Measurements from ENCODE around the gene ARL10.

Gene ARL10

GRCh38 chr5:176388444-176389134 lies 23.3 kb downstream of the ARL10 start, which contains the start of the genes HIGD2A and NOP16 (continued):
- TF ChIP-seq ZNF629 (tag by site-specific recombination; IDR thresholded peaks at IDR 0.05): peak; percentile 91
- no peak for TF ChIP-seq ZNF670 (tag by site-specific recombination; IDR thresholded peaks at IDR 0.05; ENCODE audit: low read depth)
- TF ChIP-seq ZNF658 (tag by site-specific recombination; IDR thresholded peaks at IDR 0.05): 0 out of 2 replicates have a peak, but pooled peaks have one; percentile 20
- TF ChIP-seq ATF2 (tag by site-specific recombination; IDR thresholded peaks at IDR 0.05; ENCODE audit: low read depth): no peak
- peak; percentile 89 for TF ChIP-seq ZSCAN30 (tag by site-specific recombination; IDR thresholded peaks at IDR 0.05)
- TF ChIP-seq GLI4 (tag by site-specific recombination; IDR thresholded peaks at IDR 0.05): peak; percentile 95; the same call in 1 of the 2 replicates
- peak; percentile 100 for TF ChIP-seq ZNF639 (tag by site-specific recombination; IDR thresholded peaks at IDR 0.05)
- no peak for TF ChIP-seq ZNF596 (tag by site-specific recombination; IDR thresholded peaks at IDR 0.05)
- peak; percentile 59 for TF ChIP-seq SCRT2 (tag by site-specific recombination; IDR thresholded peaks at IDR 0.05)
- TF ChIP-seq ZNF133 (tag by site-specific recombination; IDR thresholded peaks at IDR 0.05): no peak
- TF ChIP-seq KLF1 (tag by site-specific recombination; IDR thresholded peaks at IDR 0.05): peak; percentile 89
- TF ChIP-seq ZNF335 (tag by site-specific recombination; conservative IDR thresholded peaks at IDR 0.05): peak; percentile 99
- TF ChIP-seq ZNF2 (tag by site-specific recombination; IDR thresholded peaks at IDR 0.05): peak; percentile 98
- TF ChIP-seq ZNF394 (tag by site-specific recombination; IDR thresholded peaks at IDR 0.05; ENCODE audit: borderline replicate concordance): peak; percentile 91
- no peak for TF ChIP-seq ZNF157 (tag by site-specific recombination; IDR thresholded peaks at IDR 0.05)
- peak; percentile 85 for TF ChIP-seq ZBTB20 (tag by site-specific recombination; IDR thresholded peaks at IDR 0.05)
- peak; percentile 82 for TF ChIP-seq ZNF843 (tag by site-specific recombination; IDR thresholded peaks at IDR 0.05)
- no peak for TF ChIP-seq ZNF549 (tag by site-specific recombination; IDR thresholded peaks at IDR 0.05)
- no peak for TF ChIP-seq ZNF274 (IDR thresholded peaks at IDR 0.05; ENCODE audit: low read length)
- no peak for TF ChIP-seq ZNF274 (tag by site-specific recombination; IDR thresholded peaks at IDR 0.05; ENCODE audit: borderline replicate concordance)
- peak; percentile 92 for TF ChIP-seq ZNF10 (tag by site-specific recombination; IDR thresholded peaks at IDR 0.05)
- peak; percentile 99 for TF ChIP-seq ZNF580 (tag by site-specific recombination; IDR thresholded peaks at IDR 0.05)
- peak; percentile 68; the same call in 1 of the 2 replicates for TF ChIP-seq ZBTB21 (tag by site-specific recombination; IDR thresholded peaks at IDR 0.05)
- TF ChIP-seq ZNF132 (tag by site-specific recombination; IDR thresholded peaks at IDR 0.05; ENCODE audit: borderline replicate concordance): no peak
- TF ChIP-seq REPIN1 (tag by site-specific recombination; IDR thresholded peaks at IDR 0.05; ENCODE audit: low read depth): no peak
- peak; percentile 94 for TF ChIP-seq ZBTB10 (tag by site-specific recombination; IDR thresholded peaks at IDR 0.05)
- no peak for TF ChIP-seq BCL11B (tag by site-specific recombination; IDR thresholded peaks at IDR 0.05; ENCODE audit: low read depth)
- TF ChIP-seq ZNF223 (tag by site-specific recombination; IDR thresholded peaks at IDR 0.05): no peak
- TF ChIP-seq ZNF155 (tag by site-specific recombination; IDR thresholded peaks at IDR 0.05): no peak
- TF ChIP-seq ZNF23 (tag by site-specific recombination; IDR thresholded peaks at IDR 0.05; ENCODE audit: borderline replicate concordance): no peak
- no peak for TF ChIP-seq MEIS1 (CRISPR knock-in tag; IDR thresholded peaks at IDR 0.05; ENCODE audit: borderline replicate concordance)
- no peak for TF ChIP-seq ZNF169 (tag by site-specific recombination; IDR thresholded peaks at IDR 0.05)
- TF ChIP-seq OSR2 (tag by site-specific recombination; IDR thresholded peaks at IDR 0.05): peak; percentile 53; the same call in 1 of the 2 replicates
- no peak for TF ChIP-seq ZNF776 (tag by site-specific recombination; IDR thresholded peaks at IDR 0.05; ENCODE audit: borderline replicate concordance)
- TF ChIP-seq ZNF707 (tag by site-specific recombination; IDR thresholded peaks at IDR 0.05): no peak
- TF ChIP-seq ZIC2 (tag by site-specific recombination; IDR thresholded peaks at IDR 0.05): peak; percentile 79
- TF ChIP-seq ZNF837 (tag by site-specific recombination; IDR thresholded peaks at IDR 0.05): no peak
- TF ChIP-seq ZNF621 (tag by site-specific recombination; IDR thresholded peaks at IDR 0.05): no peak

Measured in HEK293 (cell line).